H9 (cell line): ENCODE measurements around the gene RGS9. TPM values are rescaled to one million over a fixed set of nuclear protein-coding genes. Genes with fewer than 3 reads are reported as not detected.

Experiments used
- DNase-seq: peaks from one replicate; pipeline ENCODE4 v3.0.0-alpha.2; 2017
- H2AFZ ChIP-seq: one replicate; pipeline ENCODE4 v1.6.1; 2013; ENCODE audit warnings: mild to moderate bottlenecking, low read length, control low read depth, moderate library complexity
- H2AK5ac ChIP-seq: 2 replicates; pipeline ENCODE4 v1.6.1; 2013; ENCODE audit warnings: low read length, control low read depth, mixed read lengths; ENCODE audit not compliant: insufficient read length
- H2BK120ac ChIP-seq: one replicate; pipeline ENCODE4 v1.6.1; 2013; ENCODE audit warnings: low read depth, mild to moderate bottlenecking, low read length, control low read depth, inconsistent platforms; ENCODE audit not compliant: poor library complexity, severe bottlenecking
- H2BK12ac ChIP-seq: 2 replicates; pipeline ENCODE4 v1.6.1; 2013; ENCODE audit warnings: low read length, control low read depth, mixed read lengths, low read depth; ENCODE audit not compliant: insufficient read length
- H2BK15ac ChIP-seq: 2 replicates; pipeline ENCODE4 v1.6.1; 2013; ENCODE audit warnings: low read depth, low read length, control low read depth
- H2BK20ac ChIP-seq: one replicate; pipeline ENCODE4 v1.6.1; 2013; ENCODE audit warnings: low read depth, mild to moderate bottlenecking, low read length, control low read depth, inconsistent platforms; ENCODE audit not compliant: poor library complexity, severe bottlenecking
- H2BK5ac ChIP-seq: 2 replicates; pipeline ENCODE4 v1.6.1; 2013; ENCODE audit warnings: low read length, control low read depth, mixed read lengths; ENCODE audit not compliant: insufficient read length
- H3K14ac ChIP-seq: 2 replicates; pipeline ENCODE4 v1.6.1; 2013; ENCODE audit warnings: low read length, control low read depth; ENCODE audit not compliant: insufficient read depth
- H3K18ac ChIP-seq: 2 replicates; pipeline ENCODE4 v1.6.1; 2013; ENCODE audit warnings: low read depth, mild to moderate bottlenecking, mixed read lengths, low read length, control low read depth; ENCODE audit not compliant: insufficient read length
- H3K23ac ChIP-seq: 2 replicates; pipeline ENCODE4 v1.6.1; 2013; ENCODE audit warnings: low read length, control low read depth, mixed read lengths, low read depth; ENCODE audit not compliant: insufficient read length
- H3K23me2 ChIP-seq: 2 replicates; pipeline ENCODE4 v1.6.1; 2013; ENCODE audit warnings: low read depth, mild to moderate bottlenecking, mixed read lengths, low read length, control low read depth; ENCODE audit not compliant: insufficient read length, poor library complexity, severe bottlenecking
- H3K27ac ChIP-seq: 2 replicates; pipeline ENCODE4 v1.5.1; 2013; ENCODE audit warnings: low read length, control low read depth, mixed read lengths, low read depth; ENCODE audit not compliant: insufficient read length
- H3K27me3 ChIP-seq: 2 replicates; pipeline ENCODE4 v1.6.1; 2013; ENCODE audit warnings: low read length, control low read depth, inconsistent platforms; ENCODE audit not compliant: insufficient read depth
- H3K4ac ChIP-seq: 2 replicates; pipeline ENCODE4 v1.6.1; 2013; ENCODE audit warnings: low read depth, mild to moderate bottlenecking, control low read depth, inconsistent platforms, low read length, moderate library complexity
- H3K4me1 ChIP-seq: 2 replicates; pipeline ENCODE4 v1.6.1; 2013; ENCODE audit warnings: low read length, control low read depth, inconsistent platforms; ENCODE audit not compliant: insufficient read depth
- H3K4me2 ChIP-seq: 2 replicates; pipeline ENCODE4 v1.6.1; 2013; ENCODE audit warnings: low read length, control low read depth, mixed read lengths; ENCODE audit not compliant: insufficient read length, insufficient read depth
- H3K56ac ChIP-seq: 2 replicates; pipeline ENCODE4 v1.6.1; 2013; ENCODE audit warnings: low read depth, mild to moderate bottlenecking, mixed read lengths, low read length, control low read depth; ENCODE audit not compliant: insufficient read length
- H3K79me1 ChIP-seq: 2 replicates; pipeline ENCODE4 v1.6.1; 2013; ENCODE audit warnings: low read depth, mild to moderate bottlenecking, moderate library complexity, low read length, control low read depth, inconsistent platforms; ENCODE audit not compliant: insufficient read depth, poor library complexity, severe bottlenecking
- H3K79me2 ChIP-seq: 2 replicates; pipeline ENCODE4 v1.6.1; 2013; ENCODE audit warnings: low read length, control low read depth, inconsistent platforms; ENCODE audit not compliant: insufficient read depth
- H3K9ac ChIP-seq: 2 replicates; pipeline ENCODE4 v1.6.1; 2013; ENCODE audit warnings: low read length, control low read depth, mixed read lengths; ENCODE audit not compliant: insufficient read length; ENCODE audit errors: extremely low read depth
- H3K9me3 ChIP-seq: one replicate; pipeline ENCODE4 v1.6.1; 2013; ENCODE audit warnings: low read depth, low read length, inconsistent platforms; ENCODE audit not compliant: control insufficient read depth
- H3T11ph ChIP-seq: one replicate; pipeline ENCODE4 v1.6.1; 2013; ENCODE audit warnings: mild to moderate bottlenecking, low read length, control low read depth, inconsistent platforms
- H4K20me1 ChIP-seq: one replicate; pipeline ENCODE4 v1.6.1; 2013; ENCODE audit not compliant: control insufficient read depth, insufficient read length, insufficient read depth
- H4K5ac ChIP-seq: 2 replicates; pipeline ENCODE4 v1.6.1; 2013; ENCODE audit warnings: low read depth, mild to moderate bottlenecking, mixed read lengths, low read length, control low read depth; ENCODE audit not compliant: insufficient read length
- H4K8ac ChIP-seq: replicated peaks from 2 replicates; pipeline ENCODE4 v1.6.1; 2013; ENCODE audit warnings: low read length, control low read depth, mixed read lengths, low read depth; ENCODE audit not compliant: insufficient read length
- H4K91ac ChIP-seq: 2 replicates; pipeline ENCODE4 v1.6.1; 2013; ENCODE audit warnings: low read depth, mild to moderate bottlenecking, moderate library complexity, mixed read lengths, low read length, control low read depth; ENCODE audit not compliant: insufficient read length
- H3K27ac Mint-ChIP-seq, 3 experiments: 2 replicates in 2 of 3; 3 replicates in 1 of 3; pipeline ENCODE4 v1.8.0; 2020 to 2021; ENCODE audit warnings: mixed read lengths in 3 of 3, mild to moderate bottlenecking in 1 of 3, moderate library complexity in 1 of 3
- H3K27me3 Mint-ChIP-seq: 2 replicates; pipeline ENCODE4 v1.8.0; 2021; ENCODE audit warnings: low read depth, mild to moderate bottlenecking, moderate library complexity, mixed read lengths
- H3K36me3 Mint-ChIP-seq, 3 experiments: 2 replicates in 2 of 3; 3 replicates in 1 of 3; pipeline ENCODE4 v1.8.0; 2020 to 2021; ENCODE audit warnings: low read depth in 3 of 3, mixed read lengths in 3 of 3; ENCODE audit not compliant: insufficient read depth in 1 of 3
- H3K4me1 Mint-ChIP-seq, 2 experiments: 2 replicates each; pipeline ENCODE4 v1.8.0; 2020; ENCODE audit warnings: mixed read lengths in 2 of 2
- H3K4me3 Mint-ChIP-seq, 2 experiments: 2 replicates in 1 of 2; 3 replicates in 1 of 2; pipeline ENCODE4 v1.8.0; 2020 to 2021; ENCODE audit warnings: mild to moderate bottlenecking in 2 of 2, mixed read lengths in 2 of 2, moderate library complexity in 1 of 2
- H3K9me3 Mint-ChIP-seq, 2 experiments: 2 replicates in 1 of 2; 3 replicates in 1 of 2; pipeline ENCODE4 v1.8.0; 2020; ENCODE audit warnings: mild to moderate bottlenecking in 2 of 2, mixed read lengths in 2 of 2, moderate library complexity in 1 of 2
- CTCF ChIP-seq: fragments of 200-600 bp; sonication (generic); conservative IDR thresholded peaks from 3 replicates; pipeline ENCODE4 v1.8.0; 2021; ENCODE audit warnings: antibody characterized with exemption, mild to moderate bottlenecking
- WGBS: extraction: QIAGEN DNeasy Blood & Tissue Kit; methylation state at CpG from one replicate; pipeline ENCODE4 v1.1.7; 2013; ENCODE audit warnings: missing lambda C conversion rate, low lambda C conversion rate, mixed read lengths; ENCODE audit not compliant: insufficient read length; ENCODE audit errors: extremely low coverage; 5-methylcytosine and 5-hydroxymethylcytosine counted together
- total RNA-seq: library from RNA; stranded (reverse); gene quantifications from 2 replicates; pipeline ENCODE4 v1.2.1, GENCODE V29; 2021

The RGS9 gene
- total RNA-seq, 1 experiment from 2014 or later, result 12.0 TPM

- Mint-ChIP-seq H3K9me3 (no peaks in the 10 kb centered on the region), H3K36me3 (peaks cover 0 to 5% (median 0%) of the 10 kb centered on the region in 3 experiments; a peak in 2 of 7 replicates), H3K27me3 (no peaks in the 10 kb centered on the region; the same call in 1 of the 2 replicates), H3K4me3 (no peak overlapping the region), H3K27ac (peak overlapping the region in 1 of 3 experiments; percentile 45; a peak in 1 of 7 replicates), H3K4me1 (peaks cover 10 to 13% of the 10 kb centered on the region in 2 experiments)
- no CpG with 5 or more reads among the region's 5 CpGs for WGBS
- H3K27me3 ChIP-seq, result no peaks in the 10 kb centered on the region
- H4K20me1 ChIP-seq, result no peaks in the 10 kb centered on the region
- no peak overlapping the region for H2BK5ac ChIP-seq
- no peak overlapping the region for H2BK15ac ChIP-seq
- no peaks in the 10 kb centered on the region for H3K9me3 ChIP-seq
- H3K9ac ChIP-seq, result no peak overlapping the region
- H3T11ph ChIP-seq, result no peak overlapping the region
- peaks cover 9% of the 10 kb centered on the region for H3K23me2 ChIP-seq
- H2BK120ac ChIP-seq, result no peak overlapping the region
- no peak for DNase-seq
- no peak overlapping the region for H2BK12ac ChIP-seq
- H3K4me1 ChIP-seq, result no peaks in the 10 kb centered on the region; the same call in 1 of the 2 replicates
- H2AFZ ChIP-seq, result no peak overlapping the region
- no peak overlapping the region for H3K4me2 ChIP-seq
- no peak for TF ChIP-seq CTCF
- H3K56ac ChIP-seq, result no peak overlapping the region
- H4K8ac ChIP-seq, result no peak overlapping the region
- no peak overlapping the region for H3K27ac ChIP-seq
- H3K23ac ChIP-seq, result no peak overlapping the region
- no peak overlapping the region for H2BK20ac ChIP-seq
- H4K91ac ChIP-seq, result no peak overlapping the region
- no peaks in the 10 kb centered on the region for H3K79me2 ChIP-seq
- H3K4ac ChIP-seq, result no peak overlapping the region
- no peak overlapping the region for H2AK5ac ChIP-seq
- no peak overlapping the region for H3K14ac ChIP-seq
- no peaks in the 10 kb centered on the region for H3K79me1 ChIP-seq
- H4K5ac ChIP-seq, result no peak overlapping the region
- H3K18ac ChIP-seq, result no peak overlapping the region
Observed at GRCh38 chr17:65103896-65104295, 33.3 kb upstream of the RGS9 start.
